HG03457 (cell line): ENCODE measurements around the gene GSS.
"Not testable (repeated sequence)": the region's sequence is repeated elsewhere in the genome, so short reads cannot be mapped to it uniquely, and the experiment has no call there.

ENCODE experiments used
- ATAC-seq: cut with Tn5 transposase; IDR thresholded peaks from one replicate; pipeline ENCODE4 v1.9.1; 2021; ENCODE audit warnings: moderate number of reproducible peaks; ENCODE audit not compliant: unreplicated experiment

Gene GSS

GRCh38 chr20:34915749-34916455 is 39.7 kb downstream of the GSS start:
- no peak for ATAC-seq

GRCh38 chr20:34915131-34915530 is 40.5 kb downstream of the GSS start:
- no peak for ATAC-seq

- no peak for ATAC-seq
These were observed 47.8 kb downstream of the GSS start for GRCh38 chr20:34907616-34908469.

GRCh38 chr20:34904202-34904621 is 51.4 kb downstream of the GSS start:
- ATAC-seq, result no peak

- ATAC-seq, result not testable (repeated sequence)
These were observed 56.9 kb downstream of the GSS start for GRCh38 chr20:34898731-34899130.

GRCh38 chr20:34898129-34898528 is 57.5 kb downstream of the GSS start:
- ATAC-seq, result not testable (repeated sequence)

GRCh38 chr20:34896086-34896621 is 59.5 kb downstream of the GSS start:
- no peak for ATAC-seq

- no peak for ATAC-seq
These were observed 60.1 kb downstream of the GSS start for GRCh38 chr20:34895465-34895864.

- no peak for ATAC-seq
These were observed 60.9 kb downstream of the GSS start for GRCh38 chr20:34894723-34895122.

GRCh38 chr20:34892671-34893070 is 62.9 kb downstream of the GSS start:
- ATAC-seq, result no peak

GRCh38 chr20:34891166-34892062 is 64.2 kb downstream of the GSS start:
- no peak for ATAC-seq

- no peak for ATAC-seq
These were observed 67.1 kb downstream of the GSS start for GRCh38 chr20:34888468-34888867.

- ATAC-seq, result no peak
These were observed 68.6 kb downstream of the GSS start for GRCh38 chr20:34887023-34887422.

- no peak for ATAC-seq
These were observed 69.5 kb downstream of the GSS start for GRCh38 chr20:34886122-34886521.

- no peak for ATAC-seq
These were observed 71.3 kb downstream of the GSS start for GRCh38 chr20:34884260-34884659.

GRCh38 chr20:34883809-34884208 is 71.8 kb downstream of the GSS start:
- ATAC-seq, result no peak

- no peak for ATAC-seq
These were observed 72.4 kb downstream of the GSS start for GRCh38 chr20:34883087-34883688.

- ATAC-seq, result no peak
These were observed 73.9 kb downstream of the GSS start for GRCh38 chr20:34881689-34882088.

- ATAC-seq, result not testable (repeated sequence)
These were observed 74.6 kb downstream of the GSS start for GRCh38 chr20:34880971-34881370.

GRCh38 chr20:34880215-34880850 is 75.3 kb downstream of the GSS start:
- ATAC-seq, result no peak
